Breast epithelium (tissue), 3 donors: ENCODE results near the gene AOC3.

Experiments used
- POLR2A ChIP-seq: fragments of 450-650 bp; IDR thresholded peaks from one replicate; pipeline ENCODE4 v1.6.1; 2016; ENCODE audit warnings: antibody characterized with exemption, mild to moderate bottlenecking, moderate library complexity
- TF ChIP-seq, protein P1 (sequence below), 3 donors: fragments of 450-650 bp; IDR thresholded peaks; one replicate each; pipeline ENCODE4 v1.5.1; 2016 to 2017; ENCODE audit warnings: antibody characterized with exemption in 3 of 3, mild to moderate bottlenecking in 3 of 3, moderate library complexity in 3 of 3

GRCh38 chr17:42853597-42853967 is 2.6 kb downstream of the AOC3 start:
- no peak for TF ChIP-seq POLR2A
- TF ChIP-seq, protein P1, sequence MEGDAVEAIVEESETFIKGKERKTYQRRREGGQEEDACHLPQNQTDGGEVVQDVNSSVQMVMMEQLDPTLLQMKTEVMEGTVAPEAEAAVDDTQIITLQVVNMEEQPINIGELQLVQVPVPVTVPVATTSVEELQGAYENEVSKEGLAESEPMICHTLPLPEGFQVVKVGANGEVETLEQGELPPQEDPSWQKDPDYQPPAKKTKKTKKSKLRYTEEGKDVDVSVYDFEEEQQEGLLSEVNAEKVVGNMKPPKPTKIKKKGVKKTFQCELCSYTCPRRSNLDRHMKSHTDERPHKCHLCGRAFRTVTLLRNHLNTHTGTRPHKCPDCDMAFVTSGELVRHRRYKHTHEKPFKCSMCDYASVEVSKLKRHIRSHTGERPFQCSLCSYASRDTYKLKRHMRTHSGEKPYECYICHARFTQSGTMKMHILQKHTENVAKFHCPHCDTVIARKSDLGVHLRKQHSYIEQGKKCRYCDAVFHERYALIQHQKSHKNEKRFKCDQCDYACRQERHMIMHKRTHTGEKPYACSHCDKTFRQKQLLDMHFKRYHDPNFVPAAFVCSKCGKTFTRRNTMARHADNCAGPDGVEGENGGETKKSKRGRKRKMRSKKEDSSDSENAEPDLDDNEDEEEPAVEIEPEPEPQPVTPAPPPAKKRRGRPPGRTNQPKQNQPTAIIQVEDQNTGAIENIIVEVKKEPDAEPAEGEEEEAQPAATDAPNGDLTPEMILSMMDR (IDR thresholded peaks at IDR 0.05), result no peak
